Progenitor cell of endocrine pancreas (in vitro differentiated cells): ENCODE measurements around the gene PDCD4. TPM values are rescaled to one million over a fixed set of nuclear protein-coding genes. Genes with fewer than 3 reads are reported as not detected.

Source experiments
- DNase-seq: peaks from one replicate; pipeline ENCODE4 v3.0.0; 2021; ENCODE audit warnings: low spot score; ENCODE audit not compliant: unreplicated experiment
- H3K27ac Mint-ChIP-seq: 2 replicates; pipeline ENCODE4 v1.8.0; 2021; ENCODE audit warnings: mild to moderate bottlenecking, moderate library complexity, mixed read lengths
- H3K27me3 Mint-ChIP-seq: 2 replicates; pipeline ENCODE4 v1.8.0; 2021; ENCODE audit warnings: mixed read lengths
- H3K36me3 Mint-ChIP-seq: 2 replicates; pipeline ENCODE4 v1.8.0; 2022; ENCODE audit warnings: mixed read lengths; ENCODE audit not compliant: insufficient read depth
- H3K4me1 Mint-ChIP-seq: 2 replicates; pipeline ENCODE4 v1.8.0; 2021; ENCODE audit warnings: low read depth, mixed read lengths
- H3K4me3 Mint-ChIP-seq: 2 replicates; pipeline ENCODE4 v1.8.0; 2021; ENCODE audit warnings: low read depth, mild to moderate bottlenecking, moderate library complexity, mixed read lengths
- H3K9me3 Mint-ChIP-seq: 2 replicates; pipeline ENCODE4 v1.8.0; 2021; ENCODE audit warnings: low read depth, mixed read lengths
- CTCF ChIP-seq: fragments of 200-600 bp; sonication (generic); IDR thresholded peaks from one replicate; pipeline ENCODE4 v1.5.0; 2021; ENCODE audit warnings: antibody characterized with exemption, mild to moderate bottlenecking; ENCODE audit not compliant: unreplicated experiment
- total RNA-seq: library from RNA; stranded (reverse); gene quantifications from 2 replicates; pipeline ENCODE4 v1.2.1, GENCODE V29; 2021

The PDCD4 gene
- total RNA-seq, 1 donor from 2014 or later, result 172 TPM

- no peaks in the 10 kb centered on the region for H3K9me3 Mint-ChIP-seq
- H3K27me3 Mint-ChIP-seq, result no peaks in the 10 kb centered on the region
- DNase-seq, result no peak
- TF ChIP-seq CTCF, result no peak
- H3K36me3 Mint-ChIP-seq, result no peaks in the 10 kb centered on the region
- no peak overlapping the region for H3K4me3 Mint-ChIP-seq
- no peak overlapping the region for H3K27ac Mint-ChIP-seq
- H3K4me1 Mint-ChIP-seq, result peaks cover 10% of the 10 kb centered on the region
These were observed 55.7 kb downstream of the PDCD4 start for GRCh38 chr10:110927461-110927860.

- H3K9me3 Mint-ChIP-seq, result no peaks in the 10 kb centered on the region
- no peak for DNase-seq
- H3K36me3 Mint-ChIP-seq, result peaks cover 7% of the 10 kb centered on the region
- no peak overlapping the region for H3K4me3 Mint-ChIP-seq
- H3K27me3 Mint-ChIP-seq, result no peaks in the 10 kb centered on the region
- no peaks in the 10 kb centered on the region for H3K4me1 Mint-ChIP-seq
- TF ChIP-seq CTCF, result no peak
- H3K27ac Mint-ChIP-seq, result no peak overlapping the region
These were observed 60.1 kb downstream of the PDCD4 start for GRCh38 chr10:110931769-110932381.

GRCh38 chr10:110932505-110933180 lies 60.9 kb downstream of the PDCD4 start:
- Mint-ChIP-seq H3K4me1 (no peaks in the 10 kb centered on the region), H3K9me3 (no peaks in the 10 kb centered on the region), H3K27ac (no peak overlapping the region), H3K36me3 (peaks cover 8% of the 10 kb centered on the region), H3K27me3 (no peaks in the 10 kb centered on the region), H3K4me3 (no peak overlapping the region)
- no peak for DNase-seq
- TF ChIP-seq CTCF, result no peak

GRCh38 chr10:110936757-110937156 lies 65.0 kb downstream of the PDCD4 start:
- Mint-ChIP-seq H3K4me3 (no peak overlapping the region), H3K27me3 (no peaks in the 10 kb centered on the region), H3K36me3 (peaks cover 14% of the 10 kb centered on the region), H3K27ac (no peak overlapping the region), H3K4me1 (no peaks in the 10 kb centered on the region), H3K9me3 (peaks cover 3% of the 10 kb centered on the region)
- DNase-seq, result no peak
- TF ChIP-seq CTCF, result no peak

GRCh38 chr10:110939419-110939818 lies 67.7 kb downstream of the PDCD4 start:
- no peaks in the 10 kb centered on the region for H3K27me3 Mint-ChIP-seq
- H3K27ac Mint-ChIP-seq, result no peak overlapping the region
- peaks cover 9% of the 10 kb centered on the region for H3K9me3 Mint-ChIP-seq
- TF ChIP-seq CTCF, result no peak
- H3K4me3 Mint-ChIP-seq, result no peak overlapping the region
- DNase-seq, result no peak
- peaks cover 7% of the 10 kb centered on the region for H3K4me1 Mint-ChIP-seq
- peaks cover 28% of the 10 kb centered on the region for H3K36me3 Mint-ChIP-seq
